Activated naive CD8-positive, alpha-beta T cell treated with anti-CD3 and anti-CD28 coated beads, Interleukin-2, amount 10 ng/mL, durations not matched to agents 7 days and 5 days (primary cell): ENCODE results near the gene CABCOCO1. TPM values are rescaled to one million over a fixed set of nuclear protein-coding genes. Genes with fewer than 3 reads are reported as not detected.
"Not testable (repeated sequence)": the region's sequence is repeated elsewhere in the genome, so short reads cannot be mapped to it uniquely, and the experiment has no call there.

Experiments
- ATAC-seq: fragments of 150-1000 bp; cut with Tn5 transposase; one replicate; pipeline ENCODE4 v1.10.0; 2021; ENCODE audit warnings: low read depth, moderate library complexity
- POLR2A ChIA-PET: fragments of 350-600 bp; sonication (Branson Sonifier 250); formaldehyde crosslinking; loops from one replicate; lab custom pipeline; 2021; ENCODE audit warnings: antibody characterized with exemption; lab: Charles Lee
- DNase-seq: peaks from one replicate; pipeline ENCODE4 v3.0.0; 2021
- H3K27ac Mint-ChIP-seq: one replicate; pipeline ENCODE4 v1.8.0; 2022; ENCODE audit warnings: mild to moderate bottlenecking, mixed read lengths
- H3K27me3 Mint-ChIP-seq: one replicate; pipeline ENCODE4 v1.8.0; 2022; ENCODE audit warnings: mild to moderate bottlenecking, moderate library complexity, mixed read lengths
- H3K36me3 Mint-ChIP-seq: one replicate; pipeline ENCODE4 v1.8.0; 2021; ENCODE audit warnings: mild to moderate bottlenecking, mixed read lengths
- H3K4me1 Mint-ChIP-seq: one replicate; pipeline ENCODE4 v1.8.0; 2021; ENCODE audit warnings: mixed read lengths
- H3K4me3 Mint-ChIP-seq: one replicate; pipeline ENCODE4 v1.8.0; 2022; ENCODE audit warnings: mild to moderate bottlenecking, moderate library complexity, mixed read lengths
- H3K9me3 Mint-ChIP-seq: one replicate; pipeline ENCODE4 v1.8.0; 2021; ENCODE audit warnings: mixed read lengths
- total RNA-seq, 2 experiments: library from RNA; stranded (reverse); gene quantifications; one replicate each; pipeline ENCODE4 v1.2.3, GENCODE V29; 2021

Gene CABCOCO1
- total RNA-seq, 2 experiments from 2014 or later = not detected

DNA sequence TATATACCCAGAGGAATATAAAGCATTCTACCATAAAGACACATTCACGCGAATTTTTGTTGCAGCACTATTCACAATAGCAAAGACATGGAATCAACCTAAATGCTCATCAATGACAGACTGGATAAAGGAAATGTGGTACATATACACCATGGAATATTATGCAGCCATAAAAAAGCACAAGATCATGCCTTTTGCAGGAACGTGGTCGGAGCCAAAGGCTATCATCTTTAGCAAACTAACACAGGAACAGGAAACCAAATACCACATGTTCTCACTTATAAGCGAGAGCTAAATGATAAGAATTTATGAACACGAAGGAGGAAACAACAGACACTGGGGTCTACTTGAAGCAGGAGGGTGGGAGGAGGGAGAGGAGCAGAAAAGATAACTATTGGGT lies 74.7 kb downstream of the CABCOCO1 start:
- H3K36me3 Mint-ChIP-seq, POLR2A ChIA-PET, H3K9me3 Mint-ChIP-seq, ATAC-seq, DNase-seq, H3K27ac Mint-ChIP-seq, H3K4me3 Mint-ChIP-seq, H3K4me1 Mint-ChIP-seq: not testable (repeated sequence)
- peaks cover 32% of the 10 kb centered on the region for H3K27me3 Mint-ChIP-seq

DNA sequence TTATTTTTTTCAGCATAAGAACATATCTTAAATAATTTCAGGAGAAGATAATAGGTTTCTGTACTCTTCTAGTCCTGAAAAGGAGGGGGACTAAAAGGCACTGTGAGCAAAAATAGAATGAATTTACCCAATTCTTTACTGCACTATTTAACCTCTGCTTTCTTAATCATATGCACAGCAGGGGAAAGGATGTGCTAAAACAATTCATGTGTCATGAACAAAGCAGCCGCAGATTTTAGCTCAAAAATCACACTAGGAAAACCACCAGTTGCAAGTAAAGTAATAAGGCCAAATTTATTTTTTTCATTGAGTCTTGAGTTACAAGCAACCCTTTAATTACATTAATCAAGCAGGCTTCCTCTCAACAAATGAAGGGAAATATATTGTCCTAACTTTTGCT lies 80.1 kb downstream of the CABCOCO1 start:
- Mint-ChIP-seq H3K4me3 (no peak overlapping the region), H3K27ac (no peak overlapping the region), H3K9me3 (peaks cover 4% of the 10 kb centered on the region), H3K27me3 (peaks cover 8% of the 10 kb centered on the region), H3K36me3 (peaks cover 2% of the 10 kb centered on the region), H3K4me1 (no peaks in the 10 kb centered on the region)
- POLR2A ChIA-PET = interaction anchor here (0.8 kb wide), 1 partner anchor 10 kb away, joined by 3 read pairs; no protein-coding TSS in a partner anchor
- ATAC-seq (no peak), DNase-seq (no peak)

DNA sequence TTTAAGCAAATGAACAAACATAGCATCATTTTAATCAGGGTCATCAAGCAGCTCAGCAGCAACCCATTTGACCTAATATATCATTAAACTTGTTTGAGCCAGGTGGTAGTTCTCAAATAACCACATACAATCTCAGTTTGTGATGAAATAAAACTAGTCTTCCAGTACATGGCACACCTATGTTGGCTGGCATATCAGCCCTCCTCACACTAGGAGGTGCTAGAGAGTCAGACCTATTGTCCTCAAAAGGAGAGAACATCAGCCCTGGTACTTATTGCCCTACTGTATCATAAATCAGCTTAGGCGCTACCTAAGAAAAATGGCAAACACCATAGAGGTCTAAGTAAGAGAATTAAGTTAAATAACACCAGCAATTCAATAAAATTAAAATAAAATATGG lies 81.7 kb downstream of the CABCOCO1 start:
- Mint-ChIP-seq H3K9me3 (peaks cover 4% of the 10 kb centered on the region), H3K27me3 (peaks cover 8% of the 10 kb centered on the region), H3K36me3 (peaks cover 2% of the 10 kb centered on the region), H3K4me3 (no peak overlapping the region), H3K4me1 (no peaks in the 10 kb centered on the region), H3K27ac (no peak overlapping the region)
- ATAC-seq (no peak), DNase-seq (no peak)
- POLR2A ChIA-PET = no interaction called here

DNA sequence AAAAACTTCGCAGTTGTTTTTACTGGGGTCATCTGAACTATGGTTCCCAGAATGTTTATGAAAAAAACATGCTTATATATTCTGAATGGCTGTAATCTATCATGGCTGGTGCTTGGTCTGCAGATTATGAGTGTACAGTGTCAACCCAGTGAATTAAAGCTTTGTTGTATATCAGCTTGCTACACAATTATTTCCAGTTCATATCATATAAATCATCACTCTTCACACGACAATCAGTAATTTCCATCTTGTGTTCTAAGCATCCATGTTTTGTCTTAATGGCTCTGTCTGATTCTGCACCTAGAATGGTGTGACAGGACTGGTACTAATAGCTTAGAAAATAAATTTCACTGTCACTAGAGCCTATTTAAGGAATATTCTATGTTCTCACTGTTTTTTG lies 83.6 kb downstream of the CABCOCO1 start:
- Mint-ChIP-seq H3K27me3 (peaks cover 3% of the 10 kb centered on the region), H3K9me3 (peaks cover 4% of the 10 kb centered on the region), H3K4me3 (no peak overlapping the region), H3K27ac (no peak overlapping the region), H3K4me1 (peaks cover 7% of the 10 kb centered on the region), H3K36me3 (peaks cover 2% of the 10 kb centered on the region)
- ATAC-seq = no peak
- POLR2A ChIA-PET = no interaction called here
- DNase-seq = no peak

DNA sequence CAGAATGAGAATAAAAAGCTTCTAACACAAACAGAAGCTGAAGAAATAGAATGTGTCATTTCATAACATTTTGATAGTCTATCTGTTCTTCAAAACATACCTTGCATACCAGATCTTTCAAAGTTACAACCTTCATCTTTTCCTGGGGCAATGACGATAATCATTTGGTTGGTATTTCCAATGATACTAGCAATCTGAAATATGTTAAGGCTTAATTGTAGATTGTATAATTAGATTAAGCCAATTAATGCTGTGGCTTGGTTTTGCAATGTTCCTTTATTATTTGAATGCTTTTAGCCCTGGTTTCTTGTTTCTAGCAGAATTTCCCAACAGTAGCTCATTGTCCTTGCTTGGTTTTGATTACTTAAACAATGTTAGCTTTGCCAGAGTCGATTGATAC lies 84.6 kb downstream of the CABCOCO1 start:
- DNase-seq (no peak), ATAC-seq (no peak)
- Mint-ChIP-seq H3K36me3 (peaks cover 3% of the 10 kb centered on the region), H3K9me3 (peaks cover 4% of the 10 kb centered on the region), H3K4me1 (peaks cover 16% of the 10 kb centered on the region), H3K27ac (no peak overlapping the region), H3K4me3 (no peak overlapping the region), H3K27me3 (peaks cover 3% of the 10 kb centered on the region)
- POLR2A ChIA-PET = no interaction called here

DNA sequence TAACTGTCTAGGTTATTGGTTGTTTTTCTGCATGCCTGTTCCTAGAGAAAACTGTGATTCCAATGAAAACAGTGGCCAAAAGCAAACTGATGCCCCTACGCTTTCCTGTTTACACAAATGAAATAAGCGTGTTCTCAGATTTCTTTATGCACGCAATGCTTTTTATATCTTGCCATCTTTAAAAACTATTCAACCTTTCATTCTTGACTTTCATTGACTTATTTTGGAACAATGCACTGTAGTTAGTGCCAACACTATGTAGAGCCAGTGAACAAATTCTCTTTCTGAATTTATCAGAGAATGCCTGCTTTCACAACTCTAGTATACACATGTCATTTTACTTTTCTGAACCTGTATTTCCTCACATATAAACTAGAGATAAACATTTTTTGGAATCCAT lies 86.6 kb downstream of the CABCOCO1 start:
- ATAC-seq (no peak), DNase-seq (no peak)
- H3K4me3 Mint-ChIP-seq = no peak overlapping the region
- peaks cover 2% of the 10 kb centered on the region for H3K9me3 Mint-ChIP-seq
- H3K4me1 Mint-ChIP-seq = peaks cover 20% of the 10 kb centered on the region
- H3K36me3 Mint-ChIP-seq = peaks cover 5% of the 10 kb centered on the region
- POLR2A ChIA-PET = no interaction called here
- peaks cover 3% of the 10 kb centered on the region for H3K27me3 Mint-ChIP-seq
- no peak overlapping the region for H3K27ac Mint-ChIP-seq

DNA sequence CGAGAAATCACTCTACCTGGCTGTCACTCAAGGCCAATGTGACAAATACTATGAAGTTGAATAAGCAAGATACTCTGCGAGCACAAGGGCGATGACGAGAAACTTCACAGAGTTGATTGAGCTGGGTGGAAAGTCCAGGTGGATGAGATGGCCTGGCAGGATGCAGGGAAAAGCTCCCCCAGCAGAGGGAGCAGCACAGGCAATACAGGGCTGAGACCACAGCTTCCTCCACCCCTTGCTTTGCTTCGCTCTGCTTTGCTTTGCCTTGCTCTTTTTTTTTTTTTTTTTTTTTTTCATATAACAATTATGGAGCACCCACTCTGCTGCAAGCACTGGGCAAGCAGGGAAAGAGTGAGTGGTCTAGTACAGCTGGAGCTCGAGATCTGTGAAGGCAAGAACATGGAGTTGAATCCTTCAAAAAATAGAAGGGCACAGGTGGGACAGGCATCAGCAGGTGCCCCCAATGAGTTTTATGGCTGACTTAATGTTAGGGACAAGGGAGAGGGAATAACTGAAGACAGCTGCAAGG lies 88.3 kb downstream of the CABCOCO1 start:
- no peaks in the 10 kb centered on the region for H3K9me3 Mint-ChIP-seq

DNA sequence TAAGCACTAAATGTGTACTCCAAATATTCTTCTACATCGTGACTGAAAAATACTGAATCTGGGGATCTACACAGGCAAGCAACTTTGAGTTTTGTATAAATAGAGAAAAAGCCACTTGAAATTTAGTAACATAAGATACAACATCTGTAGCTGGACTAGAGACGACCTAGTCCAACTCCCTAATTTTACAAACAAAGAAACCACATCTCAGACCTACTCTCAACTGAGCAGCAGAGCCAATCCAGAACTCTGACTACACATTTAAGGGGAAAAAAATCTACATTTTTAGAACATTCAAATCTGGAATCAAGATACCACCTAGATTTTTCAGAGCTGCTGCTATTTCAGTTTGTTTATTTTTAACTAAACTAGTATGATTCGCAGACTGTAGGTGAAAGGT lies 88.9 kb downstream of the CABCOCO1 start:
- no peaks in the 10 kb centered on the region for H3K9me3 Mint-ChIP-seq
- no peak for DNase-seq
- H3K36me3 Mint-ChIP-seq = peaks cover 3% of the 10 kb centered on the region
- H3K27ac Mint-ChIP-seq = peak overlapping the region; percentile 13
- no peak for ATAC-seq
- peaks cover 3% of the 10 kb centered on the region for H3K27me3 Mint-ChIP-seq
- H3K4me3 Mint-ChIP-seq = no peak overlapping the region
- peaks cover 20% of the 10 kb centered on the region for H3K4me1 Mint-ChIP-seq
- POLR2A ChIA-PET = interaction anchor here (0.6 to 1.0 kb wide), 3 partner anchors 145 to 531 kb away, joined by 3 to 6 read pairs (median 4); no protein-coding TSS in a partner anchor

More for the DNA sequence above, 88.3 kb downstream of the CABCOCO1 start:
- ATAC-seq (peak; percentile 93), DNase-seq (peak; percentile 68)
- Mint-ChIP-seq H3K4me1 (peaks cover 20% of the 10 kb centered on the region), H3K27me3 (peaks cover 3% of the 10 kb centered on the region), H3K27ac (peak overlapping the region; percentile 64), H3K36me3 (peaks cover 3% of the 10 kb centered on the region), H3K4me3 (peak overlapping the region; percentile 31)
- POLR2A ChIA-PET = interaction anchor here (0.6 to 1.0 kb wide), 6 partner anchors 12 to 151 kb away, joined by 3 to 5 read pairs (median 4); no protein-coding TSS in a partner anchor

DNA sequence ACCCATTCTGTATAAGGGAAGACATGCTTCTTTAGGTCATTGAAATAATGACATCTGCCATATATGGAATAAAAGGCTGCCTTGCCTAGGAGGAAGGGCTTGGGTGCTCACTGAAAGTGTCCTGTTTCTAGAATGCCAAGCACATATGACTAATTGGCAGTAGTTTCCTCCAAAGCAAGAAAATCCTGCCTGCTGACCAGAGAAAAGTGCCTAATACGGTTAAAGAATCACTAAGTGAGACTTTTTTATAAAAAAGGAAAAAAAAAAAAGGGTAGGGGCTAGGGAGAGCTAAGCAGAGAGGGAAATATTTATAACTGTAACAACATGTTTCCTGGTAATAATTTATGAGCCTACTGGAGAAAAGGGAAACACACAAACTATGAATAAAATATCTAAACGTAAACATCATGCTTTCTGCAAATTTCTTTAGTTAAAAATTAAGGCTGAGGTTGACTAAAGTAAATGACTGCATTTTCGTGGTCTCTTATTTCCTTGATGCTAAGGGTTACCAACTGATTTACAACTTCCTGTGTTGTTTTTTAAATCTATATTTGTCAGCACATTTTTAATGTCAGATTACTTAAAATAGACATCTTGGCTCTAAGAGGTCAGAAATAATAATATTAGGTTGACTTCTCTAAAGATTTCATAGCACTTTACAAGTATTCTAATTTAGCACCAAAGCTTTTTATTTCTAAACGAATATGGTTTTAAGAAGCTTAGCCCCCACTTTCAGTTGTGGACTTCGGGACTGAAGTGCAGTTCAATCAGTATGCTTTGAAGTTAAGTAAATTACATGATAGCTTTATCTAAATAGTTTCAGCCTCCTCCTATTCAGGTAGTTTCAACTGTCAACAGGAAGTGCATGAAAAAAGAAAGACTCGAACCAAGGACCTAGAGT lies 89.6 kb downstream of the CABCOCO1 start:
- no peak for DNase-seq
- H3K9me3 Mint-ChIP-seq = no peaks in the 10 kb centered on the region
- H3K27ac Mint-ChIP-seq = peak overlapping the region; percentile 86
- POLR2A ChIA-PET = interaction anchor here (0.6 kb wide), 2 partner anchors 9 to 530 kb away, joined by 3 to 6 read pairs; no protein-coding TSS in a partner anchor
- peaks cover 3% of the 10 kb centered on the region for H3K27me3 Mint-ChIP-seq
- H3K4me3 Mint-ChIP-seq = peak overlapping the region; percentile 44
- ATAC-seq = peak; percentile 55
- peaks cover 20% of the 10 kb centered on the region for H3K4me1 Mint-ChIP-seq
- H3K36me3 Mint-ChIP-seq = peaks cover 3% of the 10 kb centered on the region

DNA sequence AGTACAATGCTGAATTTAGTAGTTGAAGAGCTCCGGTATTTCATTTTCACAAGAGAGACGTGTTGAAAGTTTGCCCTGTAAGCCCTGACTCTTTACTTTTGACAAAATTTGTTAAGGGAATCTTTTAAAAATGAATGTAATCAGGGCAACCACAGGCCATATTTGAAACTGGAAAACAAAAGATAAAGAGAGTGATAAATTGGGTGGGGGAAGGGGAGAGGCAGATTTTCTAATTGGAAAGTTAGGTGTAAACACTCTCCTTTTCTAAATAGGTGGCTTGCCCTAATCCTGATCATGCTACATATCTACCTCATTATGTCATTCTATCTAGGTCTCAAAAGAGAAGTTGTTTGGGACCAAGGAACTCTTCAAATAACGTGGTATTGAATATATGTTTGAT lies 90.7 kb downstream of the CABCOCO1 start:
- Mint-ChIP-seq H3K9me3 (no peaks in the 10 kb centered on the region), H3K4me1 (peaks cover 20% of the 10 kb centered on the region), H3K27ac (no peak overlapping the region), H3K27me3 (no peaks in the 10 kb centered on the region), H3K36me3 (peaks cover 3% of the 10 kb centered on the region), H3K4me3 (no peak overlapping the region)
- DNase-seq (no peak), ATAC-seq (no peak)
- POLR2A ChIA-PET = no interaction called here

DNA sequence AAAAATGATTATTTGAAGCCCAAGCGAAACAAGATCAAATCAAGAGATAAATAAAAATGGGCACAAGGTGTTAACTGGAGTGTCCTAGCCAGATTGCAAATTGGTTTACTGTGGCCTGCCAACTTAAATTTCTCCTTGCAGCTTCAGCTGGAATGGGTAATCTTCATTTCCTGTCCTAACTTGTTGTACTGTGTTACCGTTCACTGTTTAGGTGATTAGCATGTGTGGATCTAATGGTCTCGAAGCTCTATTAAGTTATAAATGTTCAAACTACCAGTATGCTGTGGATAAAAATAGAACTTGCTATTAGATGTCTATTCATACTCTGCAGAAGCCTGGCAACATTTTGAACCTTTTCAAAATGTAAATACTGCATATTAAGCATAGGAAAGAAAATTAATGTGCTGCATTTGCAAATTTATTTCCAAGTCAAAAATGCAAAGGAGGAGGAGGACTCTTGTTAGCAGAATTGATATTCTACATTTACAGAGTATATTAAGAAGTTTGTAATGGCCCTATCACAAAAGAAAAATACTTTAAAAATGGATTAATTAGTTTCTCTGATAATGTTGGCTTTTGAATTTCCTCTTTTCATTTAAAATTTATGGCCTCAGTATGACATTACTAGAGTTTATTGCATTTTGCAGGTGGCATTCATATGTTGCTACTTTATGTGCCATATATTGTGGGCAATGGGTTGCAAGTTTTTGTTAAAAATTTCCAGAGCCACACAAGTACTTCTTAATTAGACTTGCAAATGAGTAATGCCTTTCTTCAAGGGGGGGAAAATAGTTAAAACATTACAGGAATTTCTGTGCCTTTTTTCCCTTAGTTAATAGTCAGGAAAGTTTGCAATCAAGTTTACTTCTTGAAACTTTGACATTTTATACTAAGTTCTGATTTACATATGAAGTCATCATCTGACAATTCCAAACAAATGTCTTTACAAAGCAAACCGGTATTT lies 92.1 kb downstream of the CABCOCO1 start:
- ATAC-seq (no peak), DNase-seq (no peak)
- no peak overlapping the region for H3K4me3 Mint-ChIP-seq
- peaks cover 20% of the 10 kb centered on the region for H3K4me1 Mint-ChIP-seq
- H3K27ac Mint-ChIP-seq = no peak overlapping the region
- POLR2A ChIA-PET = no interaction called here
- H3K27me3 Mint-ChIP-seq = no peaks in the 10 kb centered on the region
- peaks cover 3% of the 10 kb centered on the region for H3K36me3 Mint-ChIP-seq
- H3K9me3 Mint-ChIP-seq = peaks cover 3% of the 10 kb centered on the region

DNA sequence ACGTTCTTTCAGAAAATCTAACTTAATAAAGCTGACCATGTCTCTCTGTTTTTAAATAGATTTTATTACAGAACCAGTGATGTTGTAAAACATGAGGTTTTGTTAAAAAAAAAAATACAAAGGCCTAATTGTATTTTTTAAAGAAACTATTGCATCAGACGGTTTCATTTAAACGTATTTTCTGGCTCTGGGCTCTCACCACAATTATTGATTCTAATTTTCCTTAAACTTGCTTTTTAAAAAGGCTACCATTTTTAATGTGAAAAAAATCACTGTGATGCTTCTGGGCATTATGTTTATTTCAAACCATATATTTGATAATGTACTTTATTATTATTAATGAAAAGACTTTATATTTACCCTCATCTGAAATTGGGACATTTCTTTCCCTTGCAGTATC lies 94.3 kb downstream of the CABCOCO1 start:
- Mint-ChIP-seq H3K4me1 (peaks cover 7% of the 10 kb centered on the region), H3K27me3 (no peaks in the 10 kb centered on the region), H3K27ac (no peak overlapping the region), H3K4me3 (no peak overlapping the region), H3K9me3 (peaks cover 7% of the 10 kb centered on the region), H3K36me3 (peaks cover 3% of the 10 kb centered on the region)
- ATAC-seq (no peak), DNase-seq (no peak)
- POLR2A ChIA-PET = no interaction called here
